ENCODE results near the gene TMPRSS6.

TMPRSS6 gene

DNA sequence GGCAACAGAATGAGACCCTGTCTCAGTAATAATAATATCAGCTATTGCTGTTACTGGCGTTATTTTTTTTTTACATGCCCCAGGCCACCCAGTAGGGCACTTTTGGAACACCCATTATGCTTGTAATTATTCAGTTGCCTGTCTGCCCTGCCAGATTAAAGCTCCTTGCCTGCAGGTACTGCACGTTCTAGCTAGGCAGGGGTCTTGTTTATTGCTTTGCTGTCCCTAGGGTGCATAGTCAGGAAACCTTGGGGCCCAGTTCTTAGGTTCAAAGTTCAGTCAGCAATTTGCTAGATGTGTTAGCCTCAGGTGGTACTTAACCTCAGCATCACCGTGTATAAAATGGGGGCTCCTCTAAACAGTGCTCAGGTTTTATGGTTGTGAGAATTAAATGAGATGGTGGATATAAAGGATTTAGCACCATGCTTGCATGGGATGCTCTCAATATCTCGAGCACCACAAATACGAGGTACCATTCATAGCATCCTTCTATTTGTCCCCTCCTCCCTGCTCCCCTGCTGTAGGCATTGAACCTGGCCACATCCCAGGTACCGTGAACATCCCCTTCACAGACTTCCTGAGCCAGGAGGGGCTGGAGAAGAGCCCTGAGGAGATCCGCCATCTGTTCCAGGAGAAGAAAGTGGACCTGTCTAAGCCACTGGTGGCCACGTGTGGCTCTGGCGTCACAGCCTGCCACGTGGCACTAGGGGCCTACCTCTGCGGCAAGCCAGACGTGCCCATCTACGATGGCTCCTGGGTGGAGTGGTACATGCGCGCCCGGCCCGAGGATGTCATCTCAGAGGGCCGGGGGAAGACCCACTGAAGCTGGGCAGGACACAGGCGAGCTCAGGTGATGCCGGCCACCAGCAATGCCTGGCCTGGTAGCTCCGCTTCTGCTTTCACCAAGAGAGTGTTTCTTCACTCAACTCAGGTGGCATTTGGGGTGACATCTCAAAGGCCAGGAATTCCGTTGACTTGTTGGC lies 80.5 kb downstream of the TMPRSS6 start:
- no peak for DNase-seq (ENCODE audit: low read depth)

- no peak for DNase-seq (ENCODE audit: low read depth)
Observed at GRCh38 chr22:37027556-37027955, 82.0 kb downstream of the TMPRSS6 start.

DNA sequence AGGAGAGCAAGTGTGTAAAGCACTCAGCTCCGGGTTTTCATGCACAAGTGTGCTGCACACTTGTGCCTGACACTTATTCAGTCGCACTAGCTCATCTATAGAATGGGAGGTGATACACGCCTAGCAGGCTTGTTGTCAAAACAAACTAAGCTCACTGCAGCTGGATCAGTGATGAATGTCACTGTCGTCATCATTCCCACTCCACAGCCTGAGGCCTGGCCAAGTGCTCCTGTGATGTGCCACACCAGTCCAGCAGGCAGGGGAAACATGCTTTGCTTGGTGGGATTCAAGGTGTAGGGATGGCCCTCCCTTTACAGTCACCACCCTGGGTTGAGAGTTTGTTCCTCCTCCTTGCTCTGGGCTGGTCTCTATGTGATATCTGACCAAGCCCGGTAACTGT lies 83.2 kb downstream of the TMPRSS6 start:
- DNase-seq (ENCODE audit: low read depth), result no peak

DNA sequence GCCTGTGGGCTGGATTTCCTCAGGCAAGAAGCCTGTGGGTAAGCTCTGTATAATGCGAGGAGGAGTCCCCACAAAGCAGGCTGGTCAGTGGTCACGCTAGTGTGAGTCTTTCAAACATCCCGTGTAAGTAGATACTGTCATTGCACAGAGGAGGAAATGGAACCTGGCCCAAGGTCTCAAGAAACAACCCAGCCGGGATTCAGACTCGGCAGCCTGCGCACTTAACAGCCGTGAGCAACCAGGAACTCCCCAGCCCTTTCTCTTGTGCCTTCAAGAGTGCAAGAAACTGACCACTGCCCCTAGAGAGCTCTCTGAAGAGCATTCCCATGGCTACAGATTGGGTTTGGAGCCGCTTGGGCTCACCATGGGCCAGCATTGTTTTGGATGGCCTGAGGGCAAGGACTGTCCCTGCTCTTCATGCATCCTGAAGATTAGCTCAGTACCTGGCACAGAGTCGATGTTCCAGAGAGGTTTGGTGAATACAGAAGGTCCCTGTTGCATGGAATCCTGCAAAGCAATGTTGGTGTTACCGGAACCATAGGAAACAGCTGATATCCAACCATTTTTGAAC lies 83.9 kb downstream of the TMPRSS6 start:
- DNase-seq (ENCODE audit: low read depth), result no peak

DNA sequence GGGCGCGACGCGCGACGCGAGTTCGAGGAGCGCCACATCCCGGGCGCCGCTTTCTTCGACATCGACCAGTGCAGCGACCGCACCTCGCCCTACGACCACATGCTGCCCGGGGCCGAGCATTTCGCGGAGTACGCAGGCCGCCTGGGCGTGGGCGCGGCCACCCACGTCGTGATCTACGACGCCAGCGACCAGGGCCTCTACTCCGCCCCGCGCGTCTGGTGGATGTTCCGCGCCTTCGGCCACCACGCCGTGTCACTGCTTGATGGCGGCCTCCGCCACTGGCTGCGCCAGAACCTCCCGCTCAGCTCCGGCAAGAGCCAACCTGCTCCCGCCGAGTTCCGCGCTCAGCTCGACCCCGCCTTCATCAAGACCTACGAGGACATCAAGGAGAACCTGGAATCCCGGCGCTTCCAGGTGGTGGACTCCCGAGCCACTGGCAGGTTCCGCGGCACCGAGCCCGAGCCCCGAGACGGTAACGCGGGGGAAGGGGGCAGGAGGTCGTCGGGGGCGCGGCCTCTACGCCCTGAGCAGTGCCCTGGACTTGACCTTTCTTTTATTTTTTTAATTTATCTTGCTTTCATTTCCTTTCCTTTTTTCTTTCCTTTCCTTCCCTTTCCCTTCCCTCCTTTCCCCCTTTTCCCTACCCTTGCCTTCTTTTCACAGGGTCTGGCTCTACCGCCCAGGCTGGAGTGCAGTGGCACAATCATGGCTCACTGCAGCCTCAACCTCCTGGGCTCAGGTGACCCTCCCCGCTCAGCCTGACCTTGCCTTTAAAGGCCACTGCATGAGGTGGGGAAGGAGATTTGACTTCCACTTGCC lies 85.0 kb downstream of the TMPRSS6 start:
- no peak for DNase-seq (ENCODE audit: low read depth)

DNA sequence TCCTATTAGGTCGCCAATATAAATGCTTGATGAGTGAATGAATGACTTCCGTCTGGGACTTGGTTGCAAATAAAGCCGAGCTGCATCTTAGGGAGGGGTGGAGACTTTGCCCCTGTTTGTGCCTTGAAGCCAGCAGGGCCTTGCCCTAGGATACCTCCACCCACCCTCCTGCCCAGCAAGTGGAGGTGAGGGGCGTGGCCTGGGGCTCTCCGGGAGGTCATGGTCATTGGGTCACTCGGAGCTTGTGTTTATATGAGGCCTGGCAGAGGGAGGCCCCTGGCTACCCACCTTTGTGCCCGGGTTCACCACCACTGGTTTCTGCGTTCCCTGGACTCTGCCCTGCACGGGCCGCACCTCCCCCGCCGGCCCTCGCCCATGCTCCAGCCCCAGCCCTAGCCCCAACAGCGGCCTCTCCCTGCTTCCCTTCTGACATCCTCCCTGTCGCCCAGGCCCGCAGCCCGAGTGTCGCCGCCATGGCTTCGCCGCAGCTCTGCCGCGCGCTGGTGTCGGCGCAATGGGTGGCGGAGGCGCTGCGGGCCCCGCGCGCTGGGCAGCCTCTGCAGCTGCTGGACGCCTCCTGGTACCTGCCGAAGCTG lies 85.7 kb downstream of the TMPRSS6 start:
- no peak for DNase-seq (ENCODE audit: low read depth)

GRCh38 chr22:37022483-37023337 lies 86.8 kb downstream of the TMPRSS6 start:
- DNase-seq (ENCODE audit: low read depth), result no peak

DNA sequence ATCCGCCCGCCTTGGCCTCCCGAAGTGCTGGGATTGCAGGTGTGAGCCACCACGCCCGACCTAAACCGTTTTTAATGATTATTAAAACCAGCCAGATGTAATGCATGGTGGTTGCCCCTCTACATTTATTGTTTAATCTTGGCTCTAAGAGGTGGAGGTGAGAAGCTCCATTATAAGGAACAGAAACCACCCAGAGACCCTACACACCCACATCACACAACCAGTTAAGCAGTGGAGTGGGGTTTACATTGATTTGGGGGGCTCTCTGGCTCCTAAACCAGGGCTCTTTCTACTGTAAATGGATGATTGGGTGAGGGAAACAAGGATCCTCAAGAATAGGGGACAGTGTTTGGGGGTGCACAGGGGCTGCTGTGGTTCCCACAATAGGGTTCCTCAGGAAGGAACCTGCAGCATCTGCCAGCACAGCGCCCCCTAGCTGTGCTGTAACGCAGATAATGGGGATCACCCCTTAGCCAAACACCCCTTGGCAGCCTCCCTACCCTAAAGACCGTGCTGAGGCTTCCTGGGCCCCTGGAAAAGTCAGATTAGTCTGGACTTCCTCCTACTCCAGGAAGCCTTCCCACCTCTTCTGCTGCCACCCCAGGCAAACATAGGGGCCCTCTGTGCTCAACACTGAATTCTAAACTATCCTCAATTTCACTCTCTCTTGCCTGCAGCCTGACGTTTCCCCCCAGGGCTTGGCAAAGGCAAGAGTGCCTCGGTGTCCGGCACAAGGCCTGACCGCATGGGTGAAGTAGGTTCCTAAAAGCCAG lies 87.6 kb downstream of the TMPRSS6 start:
- DNase-seq (ENCODE audit: low read depth), result peak; percentile 29

DNA sequence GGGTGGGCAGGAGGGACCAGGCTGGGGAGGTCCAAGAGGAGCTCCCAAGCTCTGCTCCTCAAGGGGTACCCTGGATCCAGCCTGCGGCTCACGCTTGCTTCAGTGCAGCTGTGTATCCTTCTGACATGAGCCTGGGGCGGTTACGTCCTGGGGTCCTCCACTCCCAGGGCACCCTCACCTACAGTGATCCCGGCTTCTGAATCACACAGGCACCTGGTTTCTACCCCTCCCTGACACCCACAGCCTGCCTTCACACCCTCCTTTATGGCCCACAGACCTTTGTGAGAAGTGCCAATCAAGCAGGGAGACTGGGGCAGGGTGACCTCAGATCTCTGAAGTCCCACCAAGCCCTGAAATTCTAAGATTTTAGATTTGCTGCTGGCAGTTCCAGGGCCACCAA lies 88.5 kb downstream of the TMPRSS6 start:
- DNase-seq (ENCODE audit: low read depth), result no peak

DNA sequence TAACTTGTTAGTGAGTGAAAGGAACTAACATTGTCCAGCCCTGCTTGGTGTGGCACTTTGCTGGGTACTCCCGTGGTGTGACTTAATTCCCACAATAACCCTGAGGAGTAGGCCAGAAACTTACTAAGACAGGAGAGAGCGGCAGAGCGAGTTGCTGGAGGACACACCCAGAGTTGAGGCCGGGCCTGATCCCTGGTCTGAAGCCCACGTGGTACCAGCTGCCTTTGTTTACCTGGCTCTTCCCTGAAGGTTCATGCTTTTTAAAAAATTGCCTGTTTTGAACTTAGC lies 89.4 kb downstream of the TMPRSS6 start:
- DNase-seq (ENCODE audit: low read depth), result peak; percentile 60

GRCh38 chr22:37019309-37020191 lies 90.0 kb downstream of the TMPRSS6 start, which contains the start of the genes MPST and TST:
Gene MPST (plus strand): TSS chr22:37019742. CDS start chr22:37019837, 95 bp downstream.
Gene TST (minus strand): TSS chr22:37019447. CDS start chr22:37018732, 715 bp downstream.
- DNase-seq (ENCODE audit: low read depth), result peak; percentile 46

GRCh38 chr22:37018815-37019308 lies 90.7 kb downstream of the TMPRSS6 start:
- peak; percentile 71 for DNase-seq (ENCODE audit: low read depth)

- DNase-seq (ENCODE audit: low read depth), result no peak
Observed at GRCh38 chr22:37018086-37018814, 91.3 kb downstream of the TMPRSS6 start.

GRCh38 chr22:37017356-37017755 lies 92.2 kb downstream of the TMPRSS6 start:
- no peak for DNase-seq (ENCODE audit: low read depth)

DNA sequence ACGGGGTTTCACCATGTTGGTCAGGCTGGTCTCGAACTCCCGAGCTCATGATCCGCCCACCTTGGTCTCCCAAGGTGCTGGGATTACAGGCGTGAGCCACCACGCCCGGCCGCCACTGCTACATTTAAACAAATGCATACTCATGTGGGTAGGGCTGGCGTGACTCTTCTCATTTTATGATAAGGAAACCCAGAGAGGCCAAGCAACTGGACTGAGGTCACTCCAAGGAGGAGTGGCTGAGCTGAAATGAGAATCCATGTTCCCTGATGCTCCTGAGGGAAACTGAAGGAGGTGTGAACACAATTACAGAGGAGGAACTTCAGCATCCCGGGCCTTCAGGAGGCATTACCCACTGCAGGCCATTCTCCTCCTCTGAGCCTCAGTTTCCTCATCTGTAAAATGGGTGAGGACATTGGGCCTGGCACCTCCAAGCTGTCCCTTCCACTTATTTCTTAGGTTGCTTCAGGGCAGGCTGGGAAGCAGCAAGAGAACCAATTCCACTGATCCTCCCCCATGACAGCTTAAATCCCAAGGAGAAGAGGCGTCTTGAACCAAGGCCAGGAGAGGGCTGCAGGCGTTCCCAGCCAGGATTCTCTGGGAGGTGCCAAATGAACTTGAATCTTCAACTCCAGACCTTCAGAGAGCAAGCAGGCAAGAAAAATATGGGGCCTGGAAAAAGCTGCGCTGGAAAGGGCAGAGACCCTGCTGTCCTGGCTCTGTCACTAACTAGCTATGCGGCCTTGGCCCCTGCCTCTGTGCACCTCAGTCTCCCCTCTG lies 93.2 kb downstream of the TMPRSS6 start:
- DNase-seq (ENCODE audit: low read depth), result peak; percentile 54

DNA sequence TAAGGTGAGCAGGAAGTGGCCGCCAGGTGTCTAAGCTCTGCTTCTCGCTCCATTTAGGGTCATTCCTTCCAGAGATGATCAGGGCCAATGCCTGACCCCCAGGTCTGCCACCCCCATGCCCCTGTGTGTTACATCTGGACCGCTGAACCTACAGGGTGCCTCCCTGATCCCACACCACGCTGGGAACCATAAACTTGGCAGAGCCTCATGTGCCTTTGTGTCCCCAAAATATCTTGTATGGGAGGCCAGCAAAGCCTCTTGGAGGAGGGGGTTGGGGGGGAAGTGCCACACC lies 94.0 kb downstream of the TMPRSS6 start:
- no peak for DNase-seq (ENCODE audit: low read depth)
